Endothelial cell of umbilical vein (primary cell): Measurements from ENCODE around the gene ACLY. TPM values are rescaled to one million over a fixed set of nuclear protein-coding genes. Genes with fewer than 3 reads are reported as not detected.

Source experiments
- BruUV-seq: library from RNA; stranded (reverse); fragments of 400-500 nt; replicated peaks from 2 replicates; lab custom pipeline; 2021; lab: Mats Ljungman, UMichigan
- CTCF ChIA-PET: fragments of 300-600, 350-600 bp; sonication (Branson Sonifier 250); formaldehyde crosslinking; loops from one replicate; lab custom pipeline; 2021; ENCODE audit warnings: antibody characterized with exemption, inconsistent platforms; lab: Charles Lee
- POLR2A ChIA-PET: fragments of 300-600, 350-600 bp; sonication (Branson Sonifier 250); formaldehyde crosslinking; loops from one replicate; lab custom pipeline; 2021; ENCODE audit warnings: antibody characterized with exemption, inconsistent platforms; lab: Charles Lee
- DNase-seq: peaks from one replicate; pipeline ENCODE4 v3.0.0-alpha.2; 2011; ENCODE audit warnings: low read depth, low spot score
- FAIRE-seq: peaks from 2 replicates; lab custom pipeline; 2011; peaks lifted over from hg19 to GRCh38; lab: Jason Lieb, UNC
- H2AFZ ChIP-seq: 2 replicates; pipeline ENCODE4 v1.6.0; 2012; ENCODE audit warnings: low read depth, low read length, control low read depth, inconsistent platforms
- H3K27ac ChIP-seq: 2 replicates; pipeline ENCODE4 v1.5.1; 2011; ENCODE audit warnings: low read depth, mild to moderate bottlenecking, control low read depth, low read length, moderate library complexity; ENCODE audit not compliant: insufficient read depth
- H3K27me3 ChIP-seq, 2 experiments: 2 replicates each; pipeline versions ENCODE4 v1.6.0 to v1.6.1; 2011; ENCODE audit warnings: low read length in 2 of 2, mixed read lengths in 1 of 2; ENCODE audit not compliant: control insufficient read depth in 2 of 2, insufficient read depth in 2 of 2
- H3K36me3 ChIP-seq, 2 experiments: 2 replicates in 1 of 2; 3 replicates in 1 of 2; pipeline ENCODE4 v1.5.1; 2011; ENCODE audit warnings: low read length in 2 of 2, mild to moderate bottlenecking in 1 of 2, moderate library complexity in 1 of 2; ENCODE audit not compliant: control insufficient read depth in 2 of 2, insufficient read depth in 2 of 2; ENCODE audit errors: extremely low read depth in 1 of 2
- H3K4me1 ChIP-seq: 3 replicates; pipeline ENCODE4 v1.5.1; 2011; ENCODE audit warnings: mild to moderate bottlenecking, low read length; ENCODE audit not compliant: control insufficient read depth, insufficient read depth; ENCODE audit errors: extremely low read depth
- H3K4me2 ChIP-seq: 2 replicates; pipeline ENCODE4 v1.6.1; 2011; ENCODE audit warnings: low read length, control low read depth, mixed read lengths; ENCODE audit not compliant: insufficient read depth
- H3K4me3 ChIP-seq, 3 experiments: fragments of 200-600 bp in 1 of 3; sonication (generic), shearing (Covaris generic) in 1 of 3; replicated peaks in 1 of 3; 2 replicates each; pipeline ENCODE4 v1.5.1; 2011 to 2016; ENCODE audit warnings: control low read depth in 3 of 3, low read length in 3 of 3, mild to moderate bottlenecking in 2 of 3, inconsistent platforms in 1 of 3, low read depth in 1 of 3, moderate library complexity in 1 of 3; ENCODE audit not compliant: insufficient read depth in 1 of 3
- H3K79me2 ChIP-seq: 2 replicates; pipeline ENCODE4 v1.6.0; 2012; ENCODE audit warnings: low read length, inconsistent platforms; ENCODE audit not compliant: control insufficient read depth, insufficient read depth
- H3K9ac ChIP-seq: replicated peaks from 2 replicates; pipeline ENCODE3; 2011; ENCODE audit warnings: low read length, control low read depth; ENCODE audit not compliant: insufficient read depth; ENCODE audit errors: extremely low read depth
- H3K9me1 ChIP-seq: replicated peaks from 3 replicates; pipeline ENCODE4 v1.6.0; 2011; ENCODE audit warnings: mild to moderate bottlenecking, low read length; ENCODE audit not compliant: control insufficient read depth, insufficient read depth; ENCODE audit errors: extremely low read depth
- H3K9me3 ChIP-seq: replicated peaks from 2 replicates; pipeline ENCODE4 v1.5.1; 2012; ENCODE audit warnings: low read length, inconsistent platforms; ENCODE audit not compliant: control insufficient read depth, insufficient read depth
- H4K20me1 ChIP-seq: replicated peaks from 2 replicates; pipeline ENCODE3; 2011; ENCODE audit warnings: mild to moderate bottlenecking, low read length; ENCODE audit not compliant: control insufficient read depth, insufficient read depth; ENCODE audit errors: extremely low read depth
- EZH2 ChIP-seq: IDR thresholded peaks from 2 replicates; pipeline ENCODE4 v1.6.1; 2012; ENCODE audit warnings: borderline replicate concordance, low read depth, mild to moderate bottlenecking, moderate library complexity, low read length, inconsistent platforms; ENCODE audit not compliant: severe bottlenecking
- FOS ChIP-seq: IDR thresholded peaks from 2 replicates; pipeline ENCODE4 v1.6.1; 2011; ENCODE audit warnings: mild to moderate bottlenecking, low read length, moderate library complexity, borderline replicate concordance; ENCODE audit not compliant: insufficient read depth
- GATA2 ChIP-seq: IDR thresholded peaks from 2 replicates; pipeline ENCODE4 v1.7.0; 2011; ENCODE audit warnings: low read depth, mild to moderate bottlenecking, moderate library complexity, mixed read lengths, low read length; ENCODE audit not compliant: insufficient read length, insufficient read depth
- JUN ChIP-seq: IDR thresholded peaks from 2 replicates; pipeline ENCODE4 v1.6.1; 2011; ENCODE audit warnings: borderline replicate concordance, low read depth; ENCODE audit not compliant: insufficient read length, insufficient read depth
- MYC ChIP-seq: IDR thresholded peaks from one replicate; pipeline ENCODE4 v1.6.1; 2011; ENCODE audit warnings: mild to moderate bottlenecking, low read depth, low read length
- POLR2A ChIP-seq: IDR thresholded peaks from 2 replicates; pipeline ENCODE4 v1.6.1; 2012; ENCODE audit warnings: low read depth, mild to moderate bottlenecking, control low read depth, low read length
- POLR2AphosphoS5 ChIP-seq: IDR thresholded peaks from 2 replicates; pipeline ENCODE4 v1.6.1; 2012; ENCODE audit warnings: low read depth, mild to moderate bottlenecking, control low read depth, low read length, moderate library complexity; ENCODE audit not compliant: insufficient read depth
- dilution Hi-C: fragments of 300-500 bp; cut with MboI; formaldehyde crosslinking; loops from one replicate; pipeline ENCODE4 v1.15.0; 2019; ENCODE audit warnings: low sequenced_read_pairs; ENCODE audit not compliant: extremely low pct_ligation_motif_present
- intact Hi-C: fragments of 100-400 bp; cut with micrococcal nuclease; formaldehyde crosslinking; loops from one replicate; pipeline ENCODE4 v1.10.0; 2022
- polyA plus RNA-seq, 4 experiments: library from polyadenylated mRNA; depleted of rRNA in 3 of 4; stranded (reverse) in 3 of 4; unstranded in 1 of 4; fragments of >200 nt; gene quantifications; 2 replicates each; pipeline versions ENCODE4 v1.2.1 to v1.2.3, GENCODE V29; 2011 to 2012; ENCODE audit warnings: missing spikeins in 1 of 4
- total RNA-seq: library from RNA; stranded (reverse); gene quantifications from 2 replicates; pipeline ENCODE4 v1.2.3, GENCODE V29; 2021
- TF ChIP-seq, protein P1 (sequence below): IDR thresholded peaks from 2 replicates; pipeline ENCODE4 v1.6.1; 2011; ENCODE audit not compliant: insufficient read depth, insufficient read length
- TF ChIP-seq, protein P2 (sequence below), 2 donors: IDR thresholded peaks; 1 replicate in 1 of 2; 2 replicates in 1 of 2; pipeline ENCODE4 v1.5.1; 2011; ENCODE audit warnings: low read length in 2 of 2, mild to moderate bottlenecking in 2 of 2, moderate library complexity in 2 of 2, control low read depth in 1 of 2, inconsistent platforms in 1 of 2, low read depth in 1 of 2; ENCODE audit not compliant: insufficient read depth in 1 of 2; ENCODE audit errors: extremely low read depth in 1 of 2

Gene ACLY
- total and polyA plus RNA-seq, 2 donors (not counting 3 experiments of a cell fraction or from before 2014, with no cell fraction given), result 174 to 324 TPM

DNA sequence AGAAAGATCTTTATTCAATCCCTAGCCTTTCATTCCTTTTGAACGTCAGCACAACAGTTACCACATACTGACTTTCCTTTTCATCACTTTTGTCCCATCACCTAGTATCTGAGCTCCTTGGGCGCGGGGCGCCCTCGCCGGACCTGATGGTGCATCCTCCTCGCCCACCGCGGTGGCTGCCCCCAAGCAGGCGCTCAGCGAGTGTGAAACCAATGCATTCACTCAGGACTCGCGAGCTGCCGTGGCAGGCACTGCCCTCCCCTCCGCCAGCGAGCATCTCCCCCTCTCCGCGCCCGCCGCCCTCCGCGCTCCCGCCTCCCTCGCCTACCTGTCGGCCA lies 54.3 kb downstream of the ACLY start:
- Histone ChIP-seq H3K4me1 (peaks cover 11% of the 10 kb centered on the region), H3K79me2 (peaks cover 43% of the 10 kb centered on the region), H3K4me2 (peak overlapping the region; percentile 92), H3K27me3 (no peaks in the 10 kb centered on the region), H4K20me1 (peaks cover 3% of the 10 kb centered on the region), H3K9me1 (no peaks in the 10 kb centered on the region), H3K36me3 (peaks cover 6 to 11% of the 10 kb centered on the region in 2 experiments), H3K4me3 (peak overlapping the region; percentile 45 to 86 (median 77)), H3K9ac (peak overlapping the region; percentile 71), H3K27ac (no peak overlapping the region), H2AFZ (peak overlapping the region; percentile 68), H3K9me3 (no peaks in the 10 kb centered on the region)
- TF ChIP-seq EZH2, result no peak
- TF ChIP-seq, protein P1, sequence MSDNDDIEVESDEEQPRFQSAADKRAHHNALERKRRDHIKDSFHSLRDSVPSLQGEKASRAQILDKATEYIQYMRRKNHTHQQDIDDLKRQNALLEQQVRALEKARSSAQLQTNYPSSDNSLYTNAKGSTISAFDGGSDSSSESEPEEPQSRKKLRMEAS, result no peak
- TF ChIP-seq, protein P2, sequence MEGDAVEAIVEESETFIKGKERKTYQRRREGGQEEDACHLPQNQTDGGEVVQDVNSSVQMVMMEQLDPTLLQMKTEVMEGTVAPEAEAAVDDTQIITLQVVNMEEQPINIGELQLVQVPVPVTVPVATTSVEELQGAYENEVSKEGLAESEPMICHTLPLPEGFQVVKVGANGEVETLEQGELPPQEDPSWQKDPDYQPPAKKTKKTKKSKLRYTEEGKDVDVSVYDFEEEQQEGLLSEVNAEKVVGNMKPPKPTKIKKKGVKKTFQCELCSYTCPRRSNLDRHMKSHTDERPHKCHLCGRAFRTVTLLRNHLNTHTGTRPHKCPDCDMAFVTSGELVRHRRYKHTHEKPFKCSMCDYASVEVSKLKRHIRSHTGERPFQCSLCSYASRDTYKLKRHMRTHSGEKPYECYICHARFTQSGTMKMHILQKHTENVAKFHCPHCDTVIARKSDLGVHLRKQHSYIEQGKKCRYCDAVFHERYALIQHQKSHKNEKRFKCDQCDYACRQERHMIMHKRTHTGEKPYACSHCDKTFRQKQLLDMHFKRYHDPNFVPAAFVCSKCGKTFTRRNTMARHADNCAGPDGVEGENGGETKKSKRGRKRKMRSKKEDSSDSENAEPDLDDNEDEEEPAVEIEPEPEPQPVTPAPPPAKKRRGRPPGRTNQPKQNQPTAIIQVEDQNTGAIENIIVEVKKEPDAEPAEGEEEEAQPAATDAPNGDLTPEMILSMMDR (IDR thresholded peaks at IDR 0.05; ENCODE audit: extremely low read depth in 1 of 2, insufficient read depth in 1 of 2, low read depth in 1 of 2, low read length in 2 of 2), result no peak
- TF ChIP-seq POLR2AphosphoS5, result no peak
- TF ChIP-seq POLR2A, result no peak
- TF ChIP-seq GATA2, result no peak
- no peak for TF ChIP-seq MYC
- TF ChIP-seq JUN, result no peak
- no peak for TF ChIP-seq FOS
- BruUV-seq, result no TSS peak
- ChIA-PET CTCF (interaction anchor here (0.9 to 2.1 kb wide), 13 partner anchors 10 to 127 kb away, joined by 3 to 9 read pairs (median 3); partner anchors contain the start of genes FKBP10 and P3H4), POLR2A (no interaction called here)
- dilution Hi-C loops (no loop called here), intact Hi-C loops (no loop called here)
- FAIRE-seq, result peak; percentile 38
- no peak for DNase-seq
